RWPE1 (cell line): ENCODE measurements around the gene PLCB1.
"Not testable (repeated sequence)": the region's sequence is repeated elsewhere in the genome, so short reads cannot be mapped to it uniquely, and the experiment has no call there.

Source experiments
- CTCF ChIA-PET: fragments of 350-600 bp; sonication (Branson Sonifier 250); formaldehyde crosslinking; extraction: SDS; loops from one replicate; lab custom pipeline; 2021; lab: Yijun Ruan, JAX
- POLR2A ChIA-PET: fragments of 400-600 bp; formaldehyde crosslinking; extraction: SDS; loops from one replicate; lab custom pipeline; 2020; ENCODE audit warnings: antibody characterized with exemption; ENCODE audit not compliant: low non-redundant PET; lab: Yijun Ruan, JAX
- DNase-seq: peaks from one replicate; pipeline ENCODE4 v3.0.0; 2012; ENCODE audit warnings: low spot score
- H3K27ac ChIP-seq: fragments of 450-650 bp; 2 replicates; pipeline ENCODE4 v1.5.1; 2017
- CTCF ChIP-seq: fragments of 450-650 bp; conservative IDR thresholded peaks from 2 replicates; pipeline ENCODE4 v1.5.1; 2017; ENCODE audit warnings: low read depth, mild to moderate bottlenecking

PLCB1 gene

GRCh38 chr20:8335495-8336195, 203.6 kb downstream of the PLCB1 start:
- DNase-seq, result no peak
- no peak for TF ChIP-seq CTCF
- ChIA-PET POLR2A (no interaction called here), CTCF (no interaction called here)
- no peak overlapping the region for H3K27ac ChIP-seq

GRCh38 chr20:8339349-8339748, 207.3 kb downstream of the PLCB1 start:
- no peak for DNase-seq
- ChIA-PET CTCF (interaction anchor here (0.6 kb wide), 1 partner anchor 420 kb away, joined by 4 read pairs; no protein-coding TSS in a partner anchor), POLR2A (no interaction called here)
- no peak for TF ChIP-seq CTCF
- no peak overlapping the region for H3K27ac ChIP-seq

GRCh38 chr20:8342391-8342790, 210.3 kb downstream of the PLCB1 start:
- ChIA-PET POLR2A (no interaction called here), CTCF (no interaction called here)
- DNase-seq, result no peak
- no peak for TF ChIP-seq CTCF
- H3K27ac ChIP-seq, result no peak overlapping the region

- no peak for DNase-seq
- POLR2A ChIA-PET, result no interaction called here
- H3K27ac ChIP-seq, result no peak overlapping the region
- TF ChIP-seq CTCF, result no peak
- CTCF ChIA-PET, result no interaction called here
Measured at GRCh38 chr20:8344106-8344505, 212.0 kb downstream of the PLCB1 start.

GRCh38 chr20:8344631-8345030, 212.6 kb downstream of the PLCB1 start:
- H3K27ac ChIP-seq, result no peak overlapping the region
- ChIA-PET CTCF (no interaction called here), POLR2A (no interaction called here)
- TF ChIP-seq CTCF, result no peak
- DNase-seq, result no peak

GRCh38 chr20:8346700-8347270, 214.7 kb downstream of the PLCB1 start:
- no peak overlapping the region for H3K27ac ChIP-seq
- DNase-seq, result no peak
- CTCF ChIA-PET, result no interaction called here
- POLR2A ChIA-PET, result no interaction called here
- TF ChIP-seq CTCF, result no peak

- DNase-seq, POLR2A ChIA-PET, H3K27ac ChIP-seq, CTCF ChIA-PET: not testable (repeated sequence)
Measured at GRCh38 chr20:8350225-8350624, 218.2 kb downstream of the PLCB1 start.
